Measurements from ENCODE around the gene GATD1. TPM values are rescaled to one million over a fixed set of nuclear protein-coding genes. Genes with fewer than 3 reads are reported as not detected.
A peak's percentile ranks its signal among the peaks of the same experiment; 100 is the strongest.

The GATD1 gene
- total RNA-seq, 4 donors from 2014 or later = 27.2 to 68.2 (median 46.0) TPM

DNA sequence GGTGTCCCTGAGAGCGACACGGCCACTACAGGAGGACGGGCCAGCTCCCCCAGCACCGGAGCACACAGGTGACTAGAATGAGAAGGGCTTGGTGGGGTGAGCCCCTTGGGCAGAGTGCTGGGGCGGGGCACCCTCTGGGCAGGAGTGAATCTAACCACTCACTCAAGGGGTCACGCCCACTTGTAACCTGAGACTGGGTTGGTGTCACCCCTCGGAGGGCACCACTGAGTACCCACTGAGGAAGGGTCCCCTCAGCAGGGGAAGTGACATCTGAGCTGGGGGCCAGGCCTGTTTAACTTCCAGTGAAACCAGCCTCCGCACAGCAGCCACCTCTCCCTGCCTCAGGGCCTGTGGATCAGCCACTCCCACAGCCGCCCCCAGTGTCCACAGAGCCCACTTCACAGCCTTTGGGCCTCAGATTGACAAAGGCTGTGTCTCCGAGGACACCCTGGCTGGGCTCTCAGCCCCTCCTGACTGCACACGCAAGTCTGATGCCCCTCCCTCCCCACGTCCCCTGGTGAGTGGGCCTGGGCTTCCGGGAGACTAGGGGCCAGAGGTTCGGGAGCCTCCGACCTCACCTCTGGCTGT is 5.6 kb downstream of the GATD1 start:
- Histone ChIP-seq H3K4me3 (no peak overlapping the region), H3K36me3 (peaks cover 55% of the 10 kb centered on the region), H3K27me3 (no peaks in the 10 kb centered on the region), H3K9me3 (no peaks in the 10 kb centered on the region), H3K27ac (no peak overlapping the region), H3K4me1 (peaks cover 21% of the 10 kb centered on the region)
- TF ChIP-seq EP300 (IDR thresholded peaks at IDR 0.05) (no peak), POLR2AphosphoS5 (IDR thresholded peaks at IDR 0.05) (no peak), POLR2A (IDR thresholded peaks at IDR 0.05) (no peak)
- TF ChIP-seq, protein P1, sequence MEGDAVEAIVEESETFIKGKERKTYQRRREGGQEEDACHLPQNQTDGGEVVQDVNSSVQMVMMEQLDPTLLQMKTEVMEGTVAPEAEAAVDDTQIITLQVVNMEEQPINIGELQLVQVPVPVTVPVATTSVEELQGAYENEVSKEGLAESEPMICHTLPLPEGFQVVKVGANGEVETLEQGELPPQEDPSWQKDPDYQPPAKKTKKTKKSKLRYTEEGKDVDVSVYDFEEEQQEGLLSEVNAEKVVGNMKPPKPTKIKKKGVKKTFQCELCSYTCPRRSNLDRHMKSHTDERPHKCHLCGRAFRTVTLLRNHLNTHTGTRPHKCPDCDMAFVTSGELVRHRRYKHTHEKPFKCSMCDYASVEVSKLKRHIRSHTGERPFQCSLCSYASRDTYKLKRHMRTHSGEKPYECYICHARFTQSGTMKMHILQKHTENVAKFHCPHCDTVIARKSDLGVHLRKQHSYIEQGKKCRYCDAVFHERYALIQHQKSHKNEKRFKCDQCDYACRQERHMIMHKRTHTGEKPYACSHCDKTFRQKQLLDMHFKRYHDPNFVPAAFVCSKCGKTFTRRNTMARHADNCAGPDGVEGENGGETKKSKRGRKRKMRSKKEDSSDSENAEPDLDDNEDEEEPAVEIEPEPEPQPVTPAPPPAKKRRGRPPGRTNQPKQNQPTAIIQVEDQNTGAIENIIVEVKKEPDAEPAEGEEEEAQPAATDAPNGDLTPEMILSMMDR (IDR thresholded peaks at IDR 0.05) = no peak
- DNase-seq (ENCODE audit: low spot score in 2 of 2) = no peak
- 100% methylated on average over 1 of the region's 15 CpGs for WGBS

DNA sequence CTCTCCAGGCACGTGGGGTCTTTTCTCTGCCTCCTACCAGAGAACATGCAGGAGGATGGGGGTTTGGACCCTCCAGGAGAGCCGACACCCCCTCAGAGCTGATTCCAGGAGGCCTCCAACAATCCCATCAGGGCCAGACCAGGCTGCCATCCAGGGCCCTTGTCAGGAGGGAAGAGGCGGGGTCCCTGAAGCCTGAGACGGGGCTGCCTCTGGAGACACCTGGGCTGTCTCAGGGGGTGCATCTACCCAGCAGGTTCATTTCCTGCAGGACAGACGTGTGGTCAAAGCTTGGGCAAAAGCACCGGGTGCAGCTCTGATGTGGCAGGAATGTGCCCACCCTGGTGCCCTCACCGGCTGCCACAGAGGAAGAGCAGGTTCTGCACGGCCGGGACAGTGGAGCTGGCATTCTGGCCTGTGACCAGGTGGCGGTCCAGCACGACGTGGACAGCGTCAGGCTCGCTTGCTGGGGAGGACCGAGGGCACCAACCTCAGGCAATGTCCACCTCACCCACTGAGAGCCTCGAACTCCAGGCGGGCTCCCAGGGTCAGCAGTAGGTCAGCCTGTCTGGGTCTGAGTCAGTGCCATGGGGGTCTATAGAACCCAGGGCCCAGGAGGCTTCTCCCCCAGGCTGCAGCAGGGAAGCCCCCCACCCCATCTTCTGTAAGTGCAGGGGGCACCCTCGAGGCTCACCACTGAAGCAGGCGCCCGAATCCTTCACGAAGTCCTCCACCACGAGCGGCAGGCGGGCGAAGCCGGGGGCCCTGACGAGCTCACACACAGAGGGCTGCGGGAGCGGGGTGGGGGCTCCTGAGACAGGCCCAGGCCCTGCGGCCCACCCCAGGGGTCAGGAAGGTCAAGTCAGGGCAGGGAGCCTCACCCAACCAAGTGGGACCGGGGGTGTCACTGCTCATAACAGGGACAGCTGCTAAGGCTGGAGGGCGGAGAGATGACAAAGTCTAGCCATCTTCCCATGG is 6.4 kb downstream of the GATD1 start:
- WGBS = 87% methylated on average over 30 of the region's 32 CpGs
- Histone ChIP-seq H3K36me3 (peaks cover 61% of the 10 kb centered on the region), H3K4me3 (no peak overlapping the region), H3K27ac (no peak overlapping the region), H3K27me3 (no peaks in the 10 kb centered on the region), H3K4me1 (peaks cover 13% of the 10 kb centered on the region), H3K9me3 (no peaks in the 10 kb centered on the region)
- DNase-seq (ENCODE audit: low spot score in 2 of 2) = peak in 1 of 2 donors; percentile 69
- TF ChIP-seq EP300 (IDR thresholded peaks at IDR 0.05) (no peak), POLR2AphosphoS5 (IDR thresholded peaks at IDR 0.05) (no peak), POLR2A (IDR thresholded peaks at IDR 0.05) (no peak)
- TF ChIP-seq, protein P1 (IDR thresholded peaks at IDR 0.05) = no peak

DNA sequence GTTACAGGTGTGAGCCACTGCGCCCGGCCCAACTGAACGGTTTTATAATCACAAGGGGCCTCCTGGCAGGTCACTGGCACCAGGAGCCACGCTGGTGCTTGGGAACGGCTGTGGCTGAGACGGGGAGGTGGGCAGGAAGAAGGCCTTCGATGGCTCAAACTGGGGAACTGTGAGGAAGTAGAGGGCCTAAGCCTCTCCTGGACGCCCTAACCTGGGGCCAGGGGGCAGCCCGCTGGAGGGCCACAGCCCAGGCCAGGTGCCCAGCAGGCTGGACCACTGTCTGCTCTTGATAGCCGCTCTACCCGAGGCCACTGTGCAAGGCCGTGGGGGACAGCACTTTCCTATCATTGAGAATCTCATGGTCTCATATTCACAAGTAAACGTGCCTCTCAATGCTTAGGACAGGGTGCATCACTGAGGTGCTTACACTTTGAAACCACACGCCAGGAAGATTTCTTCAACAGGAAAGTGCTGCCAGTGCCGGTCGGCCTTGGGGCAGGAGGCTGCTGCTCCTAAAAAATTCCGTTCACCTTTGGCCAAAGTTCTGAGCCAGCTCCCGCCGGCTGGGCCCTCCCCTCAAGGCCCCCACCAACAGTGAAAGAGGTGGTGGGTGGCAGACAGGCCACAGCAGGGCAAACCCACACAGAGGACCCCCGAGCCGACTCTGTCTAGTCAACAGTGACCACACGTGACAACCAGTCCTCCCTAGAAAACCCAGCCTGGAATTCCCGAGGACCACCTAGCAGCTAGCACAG is 7.2 kb downstream of the GATD1 start:
- no peaks in the 10 kb centered on the region for H3K27me3 ChIP-seq
- peaks cover 67% of the 10 kb centered on the region for H3K36me3 ChIP-seq
- DNase-seq (ENCODE audit: low spot score in 2 of 2) = peak in 1 of 2 donors; percentile 67
- H3K9me3 ChIP-seq = no peaks in the 10 kb centered on the region
- no peak overlapping the region for H3K4me3 ChIP-seq
- H3K4me1 ChIP-seq = peaks cover 5% of the 10 kb centered on the region
- H3K27ac ChIP-seq = no peak overlapping the region
- TF ChIP-seq POLR2AphosphoS5 (IDR thresholded peaks at IDR 0.05) = no peak
- no peak for TF ChIP-seq EP300 (IDR thresholded peaks at IDR 0.05)
- TF ChIP-seq POLR2A (IDR thresholded peaks at IDR 0.05) = no peak
- TF ChIP-seq, protein P1 (IDR thresholded peaks at IDR 0.05) = no peak
- WGBS = 97% methylated on average over 7 of the region's 23 CpGs

DNA sequence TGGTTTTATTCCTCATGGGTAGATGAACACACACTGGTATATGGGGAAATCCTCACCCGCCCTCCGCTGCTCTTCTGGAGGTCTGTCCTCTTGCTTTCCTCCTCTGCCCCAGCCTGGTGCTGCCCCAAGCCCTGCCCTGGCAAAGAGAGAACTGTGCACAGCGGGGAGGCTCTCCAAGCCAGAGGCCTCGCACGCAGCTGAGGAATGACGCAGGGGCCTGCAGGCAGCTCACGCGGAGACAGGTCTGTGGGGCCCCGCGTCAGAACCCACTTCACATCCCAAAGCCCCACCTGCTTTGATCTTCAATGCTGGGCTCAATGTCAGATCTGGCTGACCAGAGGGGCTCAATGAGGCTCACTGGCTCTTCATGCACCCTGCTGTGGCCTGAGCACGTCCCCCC is 10.0 kb downstream of the GATD1 start:
- no peak for DNase-seq (ENCODE audit: low spot score in 2 of 2)
- Histone ChIP-seq H3K4me3 (no peak overlapping the region), H3K4me1 (peaks cover 14% of the 10 kb centered on the region), H3K36me3 (peaks cover 63% of the 10 kb centered on the region), H3K27me3 (no peaks in the 10 kb centered on the region), H3K27ac (no peak overlapping the region), H3K9me3 (no peaks in the 10 kb centered on the region)
- no peak for TF ChIP-seq POLR2AphosphoS5 (IDR thresholded peaks at IDR 0.05)
- no peak for TF ChIP-seq POLR2A (IDR thresholded peaks at IDR 0.05)
- no peak for TF ChIP-seq EP300 (IDR thresholded peaks at IDR 0.05)
- TF ChIP-seq, protein P1 (IDR thresholded peaks at IDR 0.05) = no peak
- WGBS = 90% methylated on average over 9 of the region's 11 CpGs

DNA sequence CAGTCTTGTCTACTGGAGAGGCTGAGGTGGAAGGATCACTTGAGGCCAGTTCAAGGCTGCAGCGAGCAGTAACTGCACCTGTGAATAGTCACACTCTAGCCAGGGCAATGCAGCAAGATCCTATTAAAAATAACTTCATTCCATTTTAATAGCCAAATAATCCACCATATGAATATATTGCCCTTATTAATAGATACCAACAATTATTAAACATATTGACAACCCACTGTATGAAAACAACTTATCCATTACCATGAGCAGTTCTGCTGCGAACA is 10.4 kb downstream of the GATD1 start:
- Histone ChIP-seq H3K27me3 (no peaks in the 10 kb centered on the region), H3K4me3 (no peak overlapping the region), H3K27ac (no peak overlapping the region), H3K9me3 (no peaks in the 10 kb centered on the region), H3K36me3 (peaks cover 63% of the 10 kb centered on the region), H3K4me1 (peaks cover 17% of the 10 kb centered on the region)
- DNase-seq (ENCODE audit: low spot score in 2 of 2) = no peak
- 95% methylated on average over 2 of the region's 2 CpGs for WGBS
- TF ChIP-seq EP300 (IDR thresholded peaks at IDR 0.05) (no peak), POLR2AphosphoS5 (IDR thresholded peaks at IDR 0.05) (no peak), POLR2A (IDR thresholded peaks at IDR 0.05) (no peak)
- TF ChIP-seq, protein P1 (IDR thresholded peaks at IDR 0.05) = no peak
